Endometrial microvascular endothelial cells (primary cell): ENCODE results near the gene APOH. TPM values are rescaled to one million over a fixed set of nuclear protein-coding genes. Genes with fewer than 3 reads are reported as not detected.

ENCODE experiments used
- in situ Hi-C: cut with HindIII; loops from 2 replicates; pipeline ENCODE4 v1.10.0; 2017; ENCODE audit warnings: low sequenced_read_pairs, low pct_unique_long_range_greater_than_20kb; ENCODE audit errors: inconsistent ontology term
- total RNA-seq: library from RNA; depleted of rRNA; stranded (reverse); fragments of >200 nt; gene quantifications from one replicate; pipeline ENCODE4 v1.2.3, GENCODE V29; 2015; ENCODE audit errors: inconsistent ontology term

The APOH gene
- total RNA-seq, 1 donor from 2014 or later = not detected

GRCh38 chr17:66167189-66167815, 61.9 kb downstream of the APOH start:
- in situ Hi-C loops = no loop called here

GRCh38 chr17:66165537-66166123, 63.6 kb downstream of the APOH start:
- in situ Hi-C loops = no loop called here

Other genes with a start within 250 kb of the APOH start
- 3.0 TPM for gene CEP112, start 37.3 kb downstream of the APOH start, total RNA-seq
- gene PRKCA, start 73.2 kb upstream of the APOH start, total RNA-seq = 21.7 TPM